ENCODE data around the gene DARS1.

Gene DARS1

DNA sequence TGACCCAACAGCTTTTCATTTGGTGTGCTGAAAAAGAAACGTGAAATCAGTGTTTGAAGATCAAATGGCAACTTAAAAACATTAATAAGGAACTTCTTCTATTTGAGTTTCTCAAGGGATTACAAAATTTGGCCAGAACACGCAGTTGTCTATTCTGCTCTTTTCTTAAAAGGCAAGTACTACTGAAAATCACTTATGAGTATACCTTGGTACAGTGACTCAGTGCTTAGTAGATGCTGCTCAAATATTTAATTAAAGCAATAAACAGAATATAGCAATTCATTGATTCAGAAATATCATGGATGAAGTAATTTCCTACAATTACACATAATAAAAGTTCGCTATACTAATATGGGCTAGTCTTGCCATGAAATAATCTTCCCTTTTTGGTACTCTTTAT lies 70.9 kb downstream of the DARS1 start:
- Mint-ChIP-seq H3K9me3 (no peaks in the 10 kb centered on the region), H3K27ac (no peak overlapping the region), H3K36me3 (ENCODE audit: low read depth) (peaks cover 34% of the 10 kb centered on the region), H3K4me3 (no peak overlapping the region), H3K27me3 (ENCODE audit: low read depth) (no peaks in the 10 kb centered on the region), H3K4me1 (no peaks in the 10 kb centered on the region)
- TF ChIP-seq CTCF (IDR thresholded peaks at IDR 0.05; ENCODE audit: unreplicated experiment in 3 of 3) = no peak

DNA sequence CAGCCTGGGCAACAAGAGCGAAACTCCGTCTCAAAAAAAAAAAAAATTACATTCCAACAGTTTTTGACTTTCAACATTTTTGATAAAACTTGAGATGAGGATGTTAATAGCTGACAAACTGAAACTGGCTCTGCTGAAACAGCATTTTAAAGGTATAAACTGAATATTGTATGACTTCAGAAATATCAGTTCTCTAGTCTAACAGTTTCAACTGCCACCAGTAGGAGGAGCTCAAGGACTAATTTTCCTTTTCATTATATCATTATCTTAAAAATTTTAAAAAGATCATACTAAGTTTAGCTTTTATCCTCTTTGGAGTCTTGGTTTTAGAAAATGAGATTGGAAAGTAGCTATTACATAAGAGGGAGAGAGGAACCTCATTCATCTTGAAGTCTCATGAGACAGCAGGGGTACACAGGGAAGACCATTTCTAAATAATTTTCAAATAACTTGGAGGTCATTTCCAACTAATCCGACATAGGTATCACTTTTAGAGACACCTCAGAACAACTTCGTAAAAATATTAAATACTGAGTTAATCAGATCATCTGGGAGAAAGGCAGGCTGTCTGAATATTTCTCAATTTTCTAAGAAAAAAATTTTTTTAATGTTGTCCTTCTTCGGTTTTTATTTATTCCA lies 71.6 kb downstream of the DARS1 start:
- Mint-ChIP-seq H3K27ac (no peak overlapping the region), H3K4me3 (no peak overlapping the region), H3K4me1 (no peaks in the 10 kb centered on the region), H3K36me3 (ENCODE audit: low read depth) (peaks cover 38% of the 10 kb centered on the region), H3K27me3 (ENCODE audit: low read depth) (no peaks in the 10 kb centered on the region), H3K9me3 (no peaks in the 10 kb centered on the region)
- peak; percentile 74 to 89 (median 81) for TF ChIP-seq CTCF (IDR thresholded peaks at IDR 0.05; ENCODE audit: unreplicated experiment in 3 of 3)

- Mint-ChIP-seq H3K9me3 (no peaks in the 10 kb centered on the region), H3K36me3 (ENCODE audit: low read depth) (peaks cover 65% of the 10 kb centered on the region), H3K27ac (no peak overlapping the region), H3K4me3 (no peak overlapping the region), H3K4me1 (no peaks in the 10 kb centered on the region), H3K27me3 (ENCODE audit: low read depth) (no peaks in the 10 kb centered on the region)
- TF ChIP-seq CTCF (IDR thresholded peaks at IDR 0.05; ENCODE audit: unreplicated experiment in 3 of 3) = no peak
These were observed 75.5 kb downstream of the DARS1 start for GRCh38 chr2:135909976-135910375.

DNA sequence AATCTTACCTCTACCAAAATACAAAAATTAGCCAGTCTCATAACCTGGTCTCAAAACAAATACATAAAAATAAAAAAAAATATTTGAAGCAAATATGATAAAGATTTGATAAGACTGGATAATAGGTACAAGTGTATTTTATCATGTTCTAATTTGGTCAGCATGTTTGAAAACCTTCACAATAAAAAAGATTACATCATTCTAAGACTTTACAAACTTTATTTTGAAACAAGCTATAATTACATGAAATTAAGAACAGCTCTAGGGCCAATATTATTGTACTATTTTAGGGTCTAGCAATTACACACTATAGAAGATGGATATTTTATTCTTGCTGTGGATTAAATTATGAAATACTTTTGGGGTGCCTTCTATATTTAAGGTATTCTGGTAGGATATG lies 79.7 kb downstream of the DARS1 start:
- H3K4me3 Mint-ChIP-seq = no peak overlapping the region
- H3K27me3 Mint-ChIP-seq (ENCODE audit: low read depth) = no peaks in the 10 kb centered on the region
- H3K4me1 Mint-ChIP-seq = no peaks in the 10 kb centered on the region
- H3K27ac Mint-ChIP-seq = no peak overlapping the region
- no peaks in the 10 kb centered on the region for H3K9me3 Mint-ChIP-seq
- peaks cover 69% of the 10 kb centered on the region for H3K36me3 Mint-ChIP-seq (ENCODE audit: low read depth)
- no peak for TF ChIP-seq CTCF (IDR thresholded peaks at IDR 0.05; ENCODE audit: unreplicated experiment in 3 of 3)

- no peak for TF ChIP-seq CTCF (IDR thresholded peaks at IDR 0.05; ENCODE audit: unreplicated experiment in 3 of 3)
- H3K4me3 Mint-ChIP-seq = no peak overlapping the region
- no peaks in the 10 kb centered on the region for H3K27me3 Mint-ChIP-seq (ENCODE audit: low read depth)
- no peaks in the 10 kb centered on the region for H3K4me1 Mint-ChIP-seq
- no peaks in the 10 kb centered on the region for H3K9me3 Mint-ChIP-seq
- no peak overlapping the region for H3K27ac Mint-ChIP-seq
- peaks cover 68% of the 10 kb centered on the region for H3K36me3 Mint-ChIP-seq (ENCODE audit: low read depth)
These were observed 81.0 kb downstream of the DARS1 start for GRCh38 chr2:135904341-135904989.

DNA sequence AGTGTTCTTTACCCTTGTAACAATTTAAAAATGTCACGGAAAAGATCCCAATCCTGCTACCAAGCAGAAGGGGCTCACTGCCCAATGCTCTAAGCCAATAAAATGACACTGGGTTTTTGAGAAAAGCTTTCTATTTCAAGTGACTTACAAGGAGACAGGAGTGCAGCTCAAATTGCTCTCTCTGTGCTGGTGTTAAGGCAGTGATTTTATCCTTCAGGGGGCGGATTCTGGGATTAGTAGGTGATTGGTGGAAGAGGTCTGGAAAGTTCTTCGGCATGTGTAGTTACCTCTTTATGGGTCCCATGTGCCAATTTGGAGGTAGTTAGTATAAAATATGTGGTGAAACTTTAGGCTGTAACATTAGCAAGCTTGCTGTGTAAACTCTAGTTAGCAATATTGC lies 81.8 kb downstream of the DARS1 start:
- peaks cover 67% of the 10 kb centered on the region for H3K36me3 Mint-ChIP-seq (ENCODE audit: low read depth)
- H3K27me3 Mint-ChIP-seq (ENCODE audit: low read depth) = no peaks in the 10 kb centered on the region
- TF ChIP-seq CTCF (IDR thresholded peaks at IDR 0.05; ENCODE audit: unreplicated experiment in 3 of 3) = no peak
- H3K4me1 Mint-ChIP-seq = no peaks in the 10 kb centered on the region
- H3K9me3 Mint-ChIP-seq = no peaks in the 10 kb centered on the region
- no peak overlapping the region for H3K4me3 Mint-ChIP-seq
- H3K27ac Mint-ChIP-seq = peak overlapping the region in 1 of 3 experiments; percentile 4

Data from nephron (organoid).